HCT116 (cell line): Measurements from ENCODE around the gene MCF2L2. TPM values are rescaled to one million over a fixed set of nuclear protein-coding genes. Genes with fewer than 3 reads are reported as not detected.

ENCODE experiments used
- ATAC-seq: fragments of 200-7000 bp; cut with Tn5 transposase; 2 replicates; pipeline ENCODE4 v1.9.1; 2020; ENCODE audit warnings: mild to moderate bottlenecking, moderate library complexity
- BruUV-seq: library from RNA; stranded (reverse); fragments of 400-500 nt; replicated peaks from 2 replicates; lab custom pipeline; 2021; lab: Mats Ljungman, UMichigan
- CTCF ChIA-PET: fragments of 300-600 bp; sonication (Branson Sonifier 250); formaldehyde crosslinking; loops from one replicate; lab custom pipeline; 2021; ENCODE audit warnings: antibody characterized with exemption; lab: Charles Lee
- POLR2A ChIA-PET: fragments of 300-600, 350-600 bp; sonication (Branson Sonifier 250); formaldehyde crosslinking; loops from one replicate; lab custom pipeline; 2021; ENCODE audit warnings: antibody characterized with exemption; lab: Charles Lee
- RAD21 ChIA-PET, 2 experiments: fragments of 300-600 bp; sonication (Branson Sonifier 250); formaldehyde crosslinking; loops; one replicate each; lab custom pipeline; 2023; ENCODE audit warnings: low total read pairs in 2 of 2; ENCODE audit not compliant: uncharacterized antibody in 2 of 2, unreplicated experiment in 2 of 2, low non-redundant PET in 1 of 2; lab: Charles Lee
- DNase-seq: peaks from one replicate; pipeline ENCODE4 v3.0.0-alpha.2; 2010; ENCODE audit warnings: low read depth, low spot score
- H2AFZ ChIP-seq: fragments of 200-600 bp; shearing (Covaris generic), sonication (generic); 2 replicates; pipeline ENCODE4 v1.6.1; 2017; ENCODE audit warnings: low read depth, mixed run types, mixed read lengths, antibody characterized with exemption, low read length; ENCODE audit not compliant: poor library complexity, severe bottlenecking
- H3K27ac ChIP-seq: 2 replicates; pipeline ENCODE4 v1.5.1; 2012; ENCODE audit warnings: low read depth, low read length
- H3K27me3 ChIP-seq: fragments of 200-600 bp; sonication (generic); 2 replicates; pipeline ENCODE4 v1.6.1; 2016; ENCODE audit warnings: mixed run types, low read length, mixed read lengths; ENCODE audit not compliant: insufficient read depth
- H3K36me3 ChIP-seq, 2 experiments: fragments of 200-500 bp in 1 of 2; fragments of 200-600 bp in 1 of 2; sonication (Bioruptor generic) in 1 of 2; sonication (generic) in 1 of 2; 2 replicates each; pipeline versions ENCODE4 v1.5.1 to v1.6.1; 2014 to 2016; ENCODE audit warnings: low read length in 2 of 2, inconsistent platforms in 1 of 2, mixed read lengths in 1 of 2, mixed run types in 1 of 2; ENCODE audit not compliant: insufficient read depth in 2 of 2, control insufficient read depth in 1 of 2
- H3K4me1 ChIP-seq, 2 experiments: fragments of 200-600 bp in 1 of 2; sonication (generic) in 1 of 2; 2 replicates each; pipeline versions ENCODE4 v1.5.1 to v1.6.1; 2012 to 2017; ENCODE audit warnings: low read length in 2 of 2, inconsistent platforms in 1 of 2, mild to moderate bottlenecking in 1 of 2, mixed read lengths in 1 of 2, mixed run types in 1 of 2, moderate library complexity in 1 of 2; ENCODE audit not compliant: insufficient read depth in 2 of 2, control insufficient read depth in 1 of 2
- H3K4me2 ChIP-seq: fragments of 200-600 bp; sonication (generic); 2 replicates; pipeline ENCODE4 v1.6.1; 2017; ENCODE audit warnings: mixed run types, low read length, mixed read lengths
- H3K4me3 ChIP-seq, 2 experiments: fragments of 200-600 bp in 1 of 2; sonication (generic) in 1 of 2; replicated peaks in 1 of 2; 2 replicates each; pipeline ENCODE4 v1.5.1; 2011 to 2016; ENCODE audit warnings: low read length in 2 of 2, control low read depth in 1 of 2, low read depth in 1 of 2, mild to moderate bottlenecking in 1 of 2, mixed read lengths in 1 of 2, mixed run types in 1 of 2
- H3K79me2 ChIP-seq: fragments of 200-600 bp; sonication (generic); 2 replicates; pipeline ENCODE4 v1.6.1; 2017; ENCODE audit warnings: mild to moderate bottlenecking, mixed run types, low read length, moderate library complexity, mixed read lengths; ENCODE audit not compliant: insufficient read depth
- H3K9ac ChIP-seq: fragments of 200-600 bp; sonication (generic); 2 replicates; pipeline ENCODE4 v1.6.1; 2016; ENCODE audit warnings: low read length, mixed read lengths
- H3K9me2 ChIP-seq: fragments of 200-600 bp; sonication (generic), shearing (Covaris generic); 2 replicates; pipeline ENCODE4 v1.6.1; 2017; ENCODE audit warnings: mixed run types, mild to moderate bottlenecking, moderate library complexity; ENCODE audit not compliant: insufficient read depth
- H3K9me3 ChIP-seq, 2 experiments: fragments of 200-500 bp in 1 of 2; fragments of 200-600 bp in 1 of 2; sonication (Bioruptor generic) in 1 of 2; sonication (generic) in 1 of 2; 2 replicates each; pipeline ENCODE4 v1.6.1; 2014 to 2017; ENCODE audit warnings: low read length in 2 of 2, mixed read lengths in 2 of 2, inconsistent platforms in 1 of 2, low read depth in 1 of 2, mild to moderate bottlenecking in 1 of 2, mixed run types in 1 of 2, moderate library complexity in 1 of 2; ENCODE audit not compliant: control insufficient read depth in 1 of 2, insufficient read depth in 1 of 2
- H4K20me1 ChIP-seq: fragments of 200-600 bp; sonication (generic), shearing (Covaris generic); 2 replicates; pipeline ENCODE4 v1.6.1; 2017; ENCODE audit warnings: mixed run types, mild to moderate bottlenecking, moderate library complexity; ENCODE audit not compliant: insufficient read depth
- ATF3 ChIP-seq: IDR thresholded peaks from 2 replicates; pipeline ENCODE4 v1.6.1; 2012
- EZH2phosphoT487 ChIP-seq: fragments of 200-600 bp; IDR thresholded peaks from 2 replicates; pipeline ENCODE4 v1.6.1; 2018; ENCODE audit warnings: antibody characterized with exemption, borderline replicate concordance
- POLR2A ChIP-seq: IDR thresholded peaks from 2 replicates; pipeline ENCODE4 v1.7.0; 2011; ENCODE audit warnings: borderline replicate concordance; ENCODE audit not compliant: insufficient read depth, insufficient read length; ENCODE audit errors: extremely low read depth
- POLR2AphosphoS5 ChIP-seq: IDR thresholded peaks from 2 replicates; pipeline ENCODE4 v1.6.1; 2011; ENCODE audit warnings: mild to moderate bottlenecking, low read depth, low read length, moderate library complexity
- RAD21 ChIP-seq: IDR thresholded peaks from 2 replicates; pipeline ENCODE4 v1.6.1; 2012; ENCODE audit warnings: low read depth, mild to moderate bottlenecking
- REST ChIP-seq: IDR thresholded peaks from 2 replicates; pipeline ENCODE4 v1.6.1; 2012; ENCODE audit warnings: low read depth
- SIN3A ChIP-seq: IDR thresholded peaks from 2 replicates; pipeline ENCODE4 v1.6.1; 2012; ENCODE audit warnings: low read depth
- SP1 ChIP-seq: IDR thresholded peaks from 2 replicates; pipeline ENCODE4 v1.6.1; 2012; ENCODE audit warnings: low read depth
- SRF ChIP-seq: IDR thresholded peaks from 2 replicates; pipeline ENCODE4 v1.6.1; 2012; ENCODE audit warnings: low read depth
- TCF7L2 ChIP-seq: IDR thresholded peaks from 2 replicates; pipeline ENCODE4 v1.7.0; 2011; ENCODE audit warnings: borderline replicate concordance, inconsistent platforms; ENCODE audit not compliant: insufficient read depth, insufficient read length; ENCODE audit errors: extremely low read depth
- ZBTB33 ChIP-seq: IDR thresholded peaks from 2 replicates; pipeline ENCODE4 v1.6.1; 2011; ENCODE audit warnings: mild to moderate bottlenecking, low read length, moderate library complexity; ENCODE audit not compliant: insufficient replicate concordance; ENCODE audit errors: extremely low read depth
- ZFX ChIP-seq: fragments of 450-650 bp; IDR thresholded peaks from 2 replicates; pipeline ENCODE4 v1.6.1; 2017
- ZNF274 ChIP-seq: fragments of 200-500 bp; sonication (Bioruptor generic); IDR thresholded peaks from 2 replicates; pipeline ENCODE4 v1.6.1; 2014; ENCODE audit warnings: mild to moderate bottlenecking, low read depth, low read length, inconsistent platforms
- intact Hi-C: fragments of 100-400 bp; cut with micrococcal nuclease; formaldehyde crosslinking; loops from 2 replicates; pipeline ENCODE4 v1.10.0; 2022
- total RNA-seq: library from RNA; stranded (reverse); gene quantifications from one replicate; pipeline ENCODE4 v1.2.1, GENCODE V29; 2021; ENCODE audit not compliant: unreplicated experiment

MCF2L2 gene
- total RNA-seq, 1 experiment from 2014 or later, result 1.5 TPM

GRCh38 chr3:183229178-183229577, 199.2 kb downstream of the MCF2L2 start:
- ChIA-PET POLR2A (no interaction called here), CTCF (no interaction called here), RAD21 (no interaction called here)
- Histone ChIP-seq H3K9ac (no peak overlapping the region), H4K20me1 (no peaks in the 10 kb centered on the region), H3K4me2 (no peak overlapping the region), H3K9me3 (no peaks in the 10 kb centered on the region), H3K36me3 (no peaks in the 10 kb centered on the region), H3K4me3 (no peak overlapping the region), H3K4me1 (no peaks in the 10 kb centered on the region), H3K9me2 (no peaks in the 10 kb centered on the region), H2AFZ (no peak overlapping the region), H3K79me2 (no peaks in the 10 kb centered on the region), H3K27me3 (no peaks in the 10 kb centered on the region), H3K27ac (no peak overlapping the region)
- TF ChIP-seq ATF3, result no peak
- no peak for DNase-seq
- ATAC-seq, result no peak
- no TSS peak for BruUV-seq
- intact Hi-C loops, result no loop called here

GRCh38 chr3:183227586-183227985, 200.8 kb downstream of the MCF2L2 start:
- CTCF ChIA-PET, result no interaction called here
- TF ChIP-seq POLR2A (no peak), RAD21 (no peak), TCF7L2 (no peak), SRF (no peak), EZH2phosphoT487 (no peak), REST (no peak), SP1 (no peak), ATF3 (no peak), SIN3A (no peak), ZBTB33 (no peak), ZFX (no peak), POLR2AphosphoS5 (no peak), ZNF274 (no peak)

More at GRCh38 chr3:183227586-183227985, 200.8 kb downstream of the MCF2L2 start:
- Histone ChIP-seq H3K4me1 (no peaks in the 10 kb centered on the region), H3K36me3 (no peaks in the 10 kb centered on the region), H3K27ac (no peak overlapping the region), H4K20me1 (no peaks in the 10 kb centered on the region), H3K9me3 (no peaks in the 10 kb centered on the region), H3K27me3 (no peaks in the 10 kb centered on the region), H3K4me3 (no peak overlapping the region), H3K9me2 (no peaks in the 10 kb centered on the region), H3K79me2 (no peaks in the 10 kb centered on the region), H2AFZ (no peak overlapping the region), H3K4me2 (no peak overlapping the region), H3K9ac (no peak overlapping the region)
- no TSS peak for BruUV-seq
- intact Hi-C loops, result no loop called here
- ATAC-seq, result no peak
- ChIA-PET POLR2A (no interaction called here), RAD21 (no interaction called here)
- DNase-seq, result no peak
